ENCODE data around the gene SARS2.
"Not testable (repeated sequence)": the region's sequence is repeated elsewhere in the genome, so short reads cannot be mapped to it uniquely, and the experiment has no call there.

Gene SARS2

DNA sequence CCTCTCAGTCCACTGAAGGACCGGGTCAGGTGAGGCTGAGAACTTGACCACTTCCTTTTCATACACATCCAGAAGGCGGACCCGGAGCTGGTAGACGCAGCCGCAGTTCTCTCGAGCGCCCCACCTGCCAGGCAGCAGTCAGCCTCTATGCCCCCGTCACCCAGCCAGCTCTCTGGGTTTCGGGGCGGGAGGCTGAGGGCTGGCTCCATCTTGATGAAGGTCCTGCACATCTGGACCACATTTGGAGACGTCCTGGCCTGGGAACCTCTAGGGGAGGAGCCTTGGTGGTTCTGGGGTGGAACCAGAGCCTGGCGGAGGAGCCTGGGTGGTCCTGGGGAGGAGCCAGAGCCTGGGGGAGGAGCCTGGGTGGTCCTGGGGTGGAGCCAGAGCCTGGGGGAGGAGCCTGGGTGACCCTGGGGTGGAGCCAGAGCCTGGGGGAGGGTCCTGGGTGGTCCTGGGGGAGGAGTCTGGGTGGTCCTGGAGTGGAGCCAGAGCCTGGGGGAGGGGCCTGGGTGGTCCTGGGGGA is 14.5 kb upstream of the SARS2 start:
- no peaks in the 10 kb centered on the region for H3K79me2 ChIP-seq (ENCODE audit: insufficient read depth, low read length)
- no peaks in the 10 kb centered on the region for H4K20me1 ChIP-seq (ENCODE audit: insufficient read depth, low read length)
- no peak overlapping the region for H2AFZ ChIP-seq (ENCODE audit: low read length)
- no peaks in the 10 kb centered on the region for H3K36me3 ChIP-seq (ENCODE audit: insufficient read depth, low read length)
- no peaks in the 10 kb centered on the region; the same call in 1 of the 2 replicates for H3K27me3 ChIP-seq (ENCODE audit: insufficient read depth, low read length)
- H3K4me3 ChIP-seq (ENCODE audit: low read depth, low read length, poor library complexity, severe bottlenecking) = no peak overlapping the region
- H3F3A ChIP-seq (ENCODE audit: insufficient read depth, low read length) = no peaks in the 10 kb centered on the region
- H3K9me2 ChIP-seq (ENCODE audit: low read depth, low read length) = no peaks in the 10 kb centered on the region
- H3K4me2 ChIP-seq (ENCODE audit: low read length) = no peak overlapping the region
- H3K9ac ChIP-seq (ENCODE audit: low read length) = no peak overlapping the region
- no peaks in the 10 kb centered on the region for H3K9me3 ChIP-seq (ENCODE audit: low read length)
- H3K27ac ChIP-seq (ENCODE audit: low read depth, low read length, poor library complexity, severe bottlenecking) = no peak overlapping the region
- no peak for TF ChIP-seq EZH2 (IDR thresholded peaks at IDR 0.05; ENCODE audit: borderline replicate concordance, low read length)
- no peak for TF ChIP-seq CTCF (IDR thresholded peaks at IDR 0.05; ENCODE audit: low read length)
- no peaks in the 10 kb centered on the region for H3K4me1 ChIP-seq (ENCODE audit: insufficient read depth, low read length, severe bottlenecking)

GRCh38 chr19:38942471-38943181 is 12.1 kb upstream of the SARS2 start:
- H3K4me1 ChIP-seq (ENCODE audit: insufficient read depth, low read length, severe bottlenecking) = no peaks in the 10 kb centered on the region
- no peak overlapping the region for H3K4me3 ChIP-seq (ENCODE audit: low read depth, low read length, poor library complexity, severe bottlenecking)
- no peaks in the 10 kb centered on the region for H4K20me1 ChIP-seq (ENCODE audit: insufficient read depth, low read length)
- no peaks in the 10 kb centered on the region for H3K9me2 ChIP-seq (ENCODE audit: low read depth, low read length)
- no peaks in the 10 kb centered on the region; the same call in 1 of the 2 replicates for H3K27me3 ChIP-seq (ENCODE audit: insufficient read depth, low read length)
- no peak overlapping the region for H3K27ac ChIP-seq (ENCODE audit: low read depth, low read length, poor library complexity, severe bottlenecking)
- no peak overlapping the region for H3K4me2 ChIP-seq (ENCODE audit: low read length)
- no peaks in the 10 kb centered on the region for H3K79me2 ChIP-seq (ENCODE audit: insufficient read depth, low read length)
- no peaks in the 10 kb centered on the region for H3K9me3 ChIP-seq (ENCODE audit: low read length)
- H2AFZ ChIP-seq (ENCODE audit: low read length) = no peak overlapping the region
- no peaks in the 10 kb centered on the region for H3K36me3 ChIP-seq (ENCODE audit: insufficient read depth, low read length)
- no peak for TF ChIP-seq CTCF (IDR thresholded peaks at IDR 0.05; ENCODE audit: low read length)
- no peak for TF ChIP-seq EZH2 (IDR thresholded peaks at IDR 0.05; ENCODE audit: borderline replicate concordance, low read length)
- H3K9ac ChIP-seq (ENCODE audit: low read length) = no peak overlapping the region
- H3F3A ChIP-seq (ENCODE audit: insufficient read depth, low read length) = no peaks in the 10 kb centered on the region

- no peak overlapping the region for H3K27ac ChIP-seq (ENCODE audit: low read depth, low read length, poor library complexity, severe bottlenecking)
- H3K79me2 ChIP-seq (ENCODE audit: insufficient read depth, low read length) = no peaks in the 10 kb centered on the region
- H3K4me1 ChIP-seq (ENCODE audit: insufficient read depth, low read length, severe bottlenecking) = no peaks in the 10 kb centered on the region
- H3K9me2 ChIP-seq (ENCODE audit: low read depth, low read length) = no peaks in the 10 kb centered on the region
- no peaks in the 10 kb centered on the region for H3K36me3 ChIP-seq (ENCODE audit: insufficient read depth, low read length)
- H3K9ac ChIP-seq (ENCODE audit: low read length) = no peak overlapping the region
- H2AFZ ChIP-seq (ENCODE audit: low read length) = no peak overlapping the region
- H3F3A ChIP-seq (ENCODE audit: insufficient read depth, low read length) = no peaks in the 10 kb centered on the region
- H3K4me2 ChIP-seq (ENCODE audit: low read length) = no peak overlapping the region
- no peaks in the 10 kb centered on the region; the same call in 1 of the 2 replicates for H3K27me3 ChIP-seq (ENCODE audit: insufficient read depth, low read length)
- H4K20me1 ChIP-seq (ENCODE audit: insufficient read depth, low read length) = no peaks in the 10 kb centered on the region
- H3K9me3 ChIP-seq (ENCODE audit: low read length) = no peaks in the 10 kb centered on the region
- H3K4me3 ChIP-seq (ENCODE audit: low read depth, low read length, poor library complexity, severe bottlenecking) = no peak overlapping the region
- TF ChIP-seq CTCF (IDR thresholded peaks at IDR 0.05; ENCODE audit: low read length) (no peak), EZH2 (IDR thresholded peaks at IDR 0.05; ENCODE audit: borderline replicate concordance, low read length) (no peak)
These were observed 11.4 kb upstream of the SARS2 start for GRCh38 chr19:38941979-38942378.

- H3K27me3 ChIP-seq (ENCODE audit: insufficient read depth, low read length); H3K9me3 ChIP-seq (ENCODE audit: low read length); H3K4me1 ChIP-seq (ENCODE audit: insufficient read depth, low read length, severe bottlenecking); H3F3A ChIP-seq (ENCODE audit: insufficient read depth, low read length); H3K36me3 ChIP-seq (ENCODE audit: insufficient read depth, low read length); H2AFZ ChIP-seq (ENCODE audit: low read length); H3K4me2 ChIP-seq (ENCODE audit: low read length); H3K27ac ChIP-seq (ENCODE audit: low read depth, low read length, poor library complexity, severe bottlenecking); H3K79me2 ChIP-seq (ENCODE audit: insufficient read depth, low read length); H3K4me3 ChIP-seq (ENCODE audit: low read depth, low read length, poor library complexity, severe bottlenecking); H4K20me1 ChIP-seq (ENCODE audit: insufficient read depth, low read length); H3K9me2 ChIP-seq (ENCODE audit: low read depth, low read length); H3K9ac ChIP-seq (ENCODE audit: low read length): not testable (repeated sequence)
These were observed 10.9 kb upstream of the SARS2 start for GRCh38 chr19:38941466-38941865.

Data from OCI-LY1 (cell line).